SH-SY5Y (cell line): Measurements from ENCODE around the gene ZDHHC22.

Source experiments
- GATA2 ChIP-seq: IDR thresholded peaks from 2 replicates; pipeline ENCODE4 v1.6.1; 2011; ENCODE audit warnings: mild to moderate bottlenecking, low read depth, low read length
- GATA3 ChIP-seq: IDR thresholded peaks from 2 replicates; pipeline ENCODE4 v1.6.1; 2011; ENCODE audit warnings: low read depth, mild to moderate bottlenecking, low read length, moderate library complexity

DNA sequence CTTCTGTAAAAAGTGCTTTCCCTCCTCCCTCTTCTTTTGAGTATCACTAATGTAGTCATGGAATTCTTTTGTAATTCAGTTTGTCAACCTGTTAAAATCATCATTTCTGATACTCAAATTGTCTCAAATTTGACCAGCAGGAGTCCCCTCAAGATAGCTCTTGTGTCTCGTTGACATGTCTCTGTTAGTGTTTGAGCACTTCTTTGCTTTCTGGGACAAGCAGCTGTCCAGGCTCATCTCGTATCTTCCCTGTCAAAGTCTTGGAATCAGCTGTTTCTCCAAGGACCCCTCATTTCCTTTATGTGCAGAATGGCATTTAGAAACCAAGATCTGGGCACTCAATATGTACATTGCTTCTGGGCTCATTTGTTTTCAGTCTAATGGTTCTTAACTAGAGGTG is 32.8 kb downstream of the ZDHHC22 start:
- no peak for TF ChIP-seq GATA2
- no peak for TF ChIP-seq GATA3
